ENCODE results near the gene MAP3K14.
A peak's percentile ranks its signal among the peaks of the same experiment; 100 is the strongest.

MAP3K14 gene

GRCh38 chr17:45317111-45317928, 500 bp upstream of the MAP3K14 start:
- no CpG with 5 or more reads among the region's 54 CpGs for WGBS (ENCODE audit: extremely low coverage, insufficient coverage, insufficient read length)
- peak overlapping the region; percentile 32 for H2AFZ ChIP-seq (ENCODE audit: insufficient read depth, low read length, poor library complexity)
- peaks cover 16 to 38% of the 10 kb centered on the region in 2 experiments for H3K4me1 ChIP-seq (ENCODE audit: control insufficient read depth in 1 of 2, insufficient read depth in 2 of 2, low read length in 2 of 2)
- no peaks in the 10 kb centered on the region for H3K9me3 ChIP-seq (ENCODE audit: insufficient read depth, low read depth, low read length)
- no peaks in the 10 kb centered on the region for H3K36me3 ChIP-seq (ENCODE audit: control insufficient read depth in 1 of 2, insufficient read depth in 2 of 2, low read length in 2 of 2)
- H4K8ac ChIP-seq (ENCODE audit: low read depth, low read length), result peak overlapping the region; percentile 11
- no peak overlapping the region for H2BK120ac ChIP-seq (ENCODE audit: insufficient read depth, low read length, poor library complexity)
- H3K4ac ChIP-seq (ENCODE audit: low read depth, low read length), result no peak overlapping the region
- H2AK5ac ChIP-seq (ENCODE audit: low read length), result no peak overlapping the region
- H3K9ac ChIP-seq (ENCODE audit: low read length), result peak overlapping the region; percentile 3
- no peak overlapping the region for H3K18ac ChIP-seq (ENCODE audit: low read length)
- H4K91ac ChIP-seq (ENCODE audit: low read depth, low read length), result peak overlapping the region; percentile 15
- no peak overlapping the region for H2BK12ac ChIP-seq (ENCODE audit: low read length)
- H4K12ac ChIP-seq (ENCODE audit: low read depth, low read length), result no peak overlapping the region
- no peak overlapping the region for H2BK5ac ChIP-seq (ENCODE audit: low read depth, low read length, poor library complexity)
- H3K23ac ChIP-seq (ENCODE audit: low read length), result no peak overlapping the region
- peak overlapping the region; percentile 65 for H3K4me2 ChIP-seq (ENCODE audit: low read length)
- peaks cover 8% of the 10 kb centered on the region for H3K79me2 ChIP-seq (ENCODE audit: control insufficient read depth, insufficient read depth, low read length, poor library complexity)
- peaks cover 10% of the 10 kb centered on the region for H3K79me1 ChIP-seq (ENCODE audit: low read length)
- H3K27ac ChIP-seq (ENCODE audit: low read depth, low read length), result peak overlapping the region; percentile 2
- DNase-seq, result peak; percentile 100
- H3K4me3 ChIP-seq (ENCODE audit: low read depth, low read length), result peak overlapping the region; percentile 25
- no peaks in the 10 kb centered on the region for H3K27me3 ChIP-seq (ENCODE audit: insufficient read depth, low read length)
- H3K14ac ChIP-seq (ENCODE audit: low read length), result peak overlapping the region; percentile 21

GRCh38 chr17:45315648-45316433, 979 bp downstream of the MAP3K14 start:
- H2AFZ ChIP-seq (ENCODE audit: insufficient read depth, low read length, poor library complexity), result no peak overlapping the region
- peak overlapping the region; percentile 92 for H3K18ac ChIP-seq (ENCODE audit: low read length)
- H3K4me1 ChIP-seq (ENCODE audit: control insufficient read depth in 1 of 2, insufficient read depth in 2 of 2, low read length in 2 of 2), result peaks cover 20 to 36% of the 10 kb centered on the region in 2 experiments
- no peaks in the 10 kb centered on the region for H3K9me3 ChIP-seq (ENCODE audit: insufficient read depth, low read depth, low read length)
- peak overlapping the region; percentile 85 for H3K14ac ChIP-seq (ENCODE audit: low read length)
- H3K27ac ChIP-seq (ENCODE audit: low read depth, low read length), result peak overlapping the region; percentile 39
- H3K4ac ChIP-seq (ENCODE audit: low read depth, low read length), result no peak overlapping the region
- H3K23ac ChIP-seq (ENCODE audit: low read length), result no peak overlapping the region
- H3K79me2 ChIP-seq (ENCODE audit: control insufficient read depth, insufficient read depth, low read length, poor library complexity), result peaks cover 8% of the 10 kb centered on the region
- no peaks in the 10 kb centered on the region for H3K36me3 ChIP-seq (ENCODE audit: control insufficient read depth in 1 of 2, insufficient read depth in 2 of 2, low read length in 2 of 2)
- no peak overlapping the region for H4K12ac ChIP-seq (ENCODE audit: low read depth, low read length)
- H3K27me3 ChIP-seq (ENCODE audit: insufficient read depth, low read length), result no peaks in the 10 kb centered on the region
- peak overlapping the region; percentile 78 for H3K4me3 ChIP-seq (ENCODE audit: low read depth, low read length)
- no peak overlapping the region for H2BK5ac ChIP-seq (ENCODE audit: low read depth, low read length, poor library complexity)
- H2BK12ac ChIP-seq (ENCODE audit: low read length), result no peak overlapping the region
- H2AK5ac ChIP-seq (ENCODE audit: low read length), result no peak overlapping the region
- no peak for DNase-seq
- peak overlapping the region; percentile 81 for H3K9ac ChIP-seq (ENCODE audit: low read length)
- H2BK120ac ChIP-seq (ENCODE audit: insufficient read depth, low read length, poor library complexity), result no peak overlapping the region
- no CpG with 5 or more reads among the region's 13 CpGs for WGBS (ENCODE audit: extremely low coverage, insufficient coverage, insufficient read length)
- no peak overlapping the region for H4K8ac ChIP-seq (ENCODE audit: low read depth, low read length)
- peaks cover 10% of the 10 kb centered on the region for H3K79me1 ChIP-seq (ENCODE audit: low read length)
- peak overlapping the region; percentile 95 for H3K4me2 ChIP-seq (ENCODE audit: low read length)
- no peak overlapping the region for H4K91ac ChIP-seq (ENCODE audit: low read depth, low read length)

DNA sequence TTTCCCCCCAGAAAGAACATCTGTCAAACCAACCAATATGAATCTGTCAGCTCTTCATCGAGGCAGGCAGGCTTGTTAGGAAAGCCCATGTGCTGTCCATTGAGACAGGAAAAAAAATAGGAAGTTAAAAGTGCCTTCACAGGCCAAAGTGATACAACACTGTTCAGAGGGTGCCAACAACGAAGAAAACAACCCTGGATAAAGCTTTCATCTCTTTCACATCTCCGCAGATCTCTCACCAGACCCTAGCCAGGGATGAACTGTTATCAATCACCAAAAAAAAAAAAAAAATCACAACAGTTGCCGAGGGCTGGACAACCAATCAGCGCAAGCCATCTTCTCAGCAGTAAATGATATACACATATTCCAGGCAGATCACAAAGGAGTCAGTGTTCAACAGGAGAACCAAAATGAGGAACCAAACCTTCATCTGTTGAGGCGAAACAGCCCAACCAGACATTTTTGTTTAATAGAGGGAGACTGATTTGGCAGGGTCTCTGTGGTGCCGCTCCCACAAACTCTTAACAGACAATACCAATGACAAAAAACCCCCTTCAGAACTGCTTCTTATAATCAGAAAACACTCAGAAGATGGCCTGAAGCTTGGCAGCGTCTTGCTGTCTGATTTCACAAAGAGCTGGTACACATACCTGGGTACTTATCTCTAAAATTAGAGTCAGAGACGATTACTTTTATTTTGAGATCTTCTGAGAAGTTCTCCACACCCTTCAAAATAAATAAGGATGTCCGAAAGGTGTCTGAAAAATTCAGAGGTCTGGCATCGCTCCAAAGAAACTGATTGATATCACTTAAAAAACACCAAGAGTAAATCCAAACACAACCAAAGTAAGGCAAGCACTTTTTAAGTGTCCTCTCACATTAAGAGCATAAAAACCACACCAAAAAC, 1.8 kb downstream of the MAP3K14 start:
- DNase-seq, result no peak
- Histone ChIP-seq H4K12ac (ENCODE audit: low read depth, low read length) (no peak overlapping the region), H3K9me3 (ENCODE audit: insufficient read depth, low read depth, low read length) (no peaks in the 10 kb centered on the region), H3K23ac (ENCODE audit: low read length) (no peak overlapping the region), H3K79me2 (ENCODE audit: control insufficient read depth, insufficient read depth, low read length, poor library complexity) (peaks cover 8% of the 10 kb centered on the region), H2AFZ (ENCODE audit: insufficient read depth, low read length, poor library complexity) (no peak overlapping the region), H3K4me3 (ENCODE audit: low read depth, low read length) (no peak overlapping the region), H3K9ac (ENCODE audit: low read length) (no peak overlapping the region), H3K4me1 (ENCODE audit: control insufficient read depth in 1 of 2, insufficient read depth in 2 of 2, low read length in 2 of 2) (peaks cover 20 to 31% of the 10 kb centered on the region in 2 experiments), H3K36me3 (ENCODE audit: control insufficient read depth in 1 of 2, insufficient read depth in 2 of 2, low read length in 2 of 2) (no peaks in the 10 kb centered on the region), H3K4ac (ENCODE audit: low read depth, low read length) (no peak overlapping the region), H3K79me1 (ENCODE audit: low read length) (peaks cover 10% of the 10 kb centered on the region), H3K27me3 (ENCODE audit: insufficient read depth, low read length) (no peaks in the 10 kb centered on the region), H2BK120ac (ENCODE audit: insufficient read depth, low read length, poor library complexity) (no peak overlapping the region), H3K18ac (ENCODE audit: low read length) (no peak overlapping the region), H3K14ac (ENCODE audit: low read length) (no peak overlapping the region), H3K27ac (ENCODE audit: low read depth, low read length) (no peak overlapping the region), H2AK5ac (ENCODE audit: low read length) (no peak overlapping the region), H2BK5ac (ENCODE audit: low read depth, low read length, poor library complexity) (no peak overlapping the region), H4K8ac (ENCODE audit: low read depth, low read length) (no peak overlapping the region), H3K4me2 (ENCODE audit: low read length) (no peak overlapping the region), H2BK12ac (ENCODE audit: low read length) (no peak overlapping the region), H4K91ac (ENCODE audit: low read depth, low read length) (no peak overlapping the region)
- WGBS (ENCODE audit: extremely low coverage, insufficient coverage, insufficient read length), result no CpG with 5 or more reads among the region's 11 CpGs
